ACC112 (cell line): ENCODE measurements around the gene BIRC3.

Experiments
- H2AFZ ChIP-seq: fragments of 200-600 bp; sonication (generic); one replicate; pipeline ENCODE4 v1.6.0; 2017; ENCODE audit warnings: antibody characterized with exemption, low read length; ENCODE audit not compliant: unreplicated experiment
- H3K27ac ChIP-seq: fragments of 200-600 bp; sonication (generic); 2 replicates; pipeline ENCODE4 v1.5.1; 2014; ENCODE audit warnings: low read depth, mild to moderate bottlenecking, antibody characterized with exemption, low read length, moderate library complexity
- H3K27me3 ChIP-seq: fragments of 200-600 bp; sonication (generic); 2 replicates; pipeline ENCODE4 v1.6.1; 2014; ENCODE audit warnings: mild to moderate bottlenecking, antibody characterized with exemption, low read length, moderate library complexity, mixed read lengths; ENCODE audit not compliant: insufficient read depth
- H3K36me3 ChIP-seq: fragments of 200-600 bp; sonication (generic); 2 replicates; pipeline ENCODE4 v1.6.1; 2016; ENCODE audit warnings: mild to moderate bottlenecking, antibody characterized with exemption, low read length, moderate library complexity, mixed read lengths; ENCODE audit not compliant: insufficient read depth
- H3K4me1 ChIP-seq: fragments of 200-600 bp; sonication (generic); one replicate; pipeline ENCODE4 v1.6.1; 2016; ENCODE audit warnings: low read length, mixed read lengths; ENCODE audit not compliant: insufficient read depth, unreplicated experiment, control insufficient read depth
- H3K4me3 ChIP-seq: fragments of 200-600 bp; sonication (generic); 2 replicates; pipeline ENCODE4 v1.5.1; 2014; ENCODE audit warnings: mild to moderate bottlenecking, low read depth, low read length
- H3K79me2 ChIP-seq: fragments of 200-600 bp; sonication (generic); one replicate; pipeline ENCODE4 v1.6.0; 2016; ENCODE audit warnings: low read length; ENCODE audit not compliant: control insufficient read depth, unreplicated experiment, insufficient read depth

Gene BIRC3

GRCh38 chr11:102280245-102280833 lies 36.9 kb upstream of the BIRC3 start:
- H3K4me1 ChIP-seq = peaks cover 34% of the 10 kb centered on the region
- H3K27ac ChIP-seq = peak overlapping the region; percentile 67; the same call in 1 of the 2 replicates
- H2AFZ ChIP-seq = no peak overlapping the region
- H3K36me3 ChIP-seq = no peaks in the 10 kb centered on the region
- H3K27me3 ChIP-seq = no peaks in the 10 kb centered on the region
- H3K4me3 ChIP-seq = peak overlapping the region; percentile 69
- H3K79me2 ChIP-seq = no peaks in the 10 kb centered on the region

- no peaks in the 10 kb centered on the region for H3K79me2 ChIP-seq
- peaks cover 24% of the 10 kb centered on the region for H3K4me1 ChIP-seq
- H3K4me3 ChIP-seq = no peak overlapping the region
- H3K27ac ChIP-seq = peak overlapping the region; percentile 21; the same call in 1 of the 2 replicates
- no peaks in the 10 kb centered on the region for H3K36me3 ChIP-seq
- H2AFZ ChIP-seq = peak overlapping the region; percentile 62
- no peaks in the 10 kb centered on the region for H3K27me3 ChIP-seq
These were observed 34.2 kb upstream of the BIRC3 start for GRCh38 chr11:102283116-102283485.

- Histone ChIP-seq H3K27ac (no peak overlapping the region), H2AFZ (no peak overlapping the region), H3K4me1 (peaks cover 30% of the 10 kb centered on the region), H3K4me3 (no peak overlapping the region), H3K79me2 (no peaks in the 10 kb centered on the region), H3K27me3 (no peaks in the 10 kb centered on the region), H3K36me3 (no peaks in the 10 kb centered on the region)
These were observed 33.3 kb upstream of the BIRC3 start for GRCh38 chr11:102284008-102284407.

GRCh38 chr11:102286292-102286691 lies 31.0 kb upstream of the BIRC3 start:
- H3K79me2 ChIP-seq = no peaks in the 10 kb centered on the region
- H3K27ac ChIP-seq = no peak overlapping the region
- no peak overlapping the region for H2AFZ ChIP-seq
- no peaks in the 10 kb centered on the region for H3K36me3 ChIP-seq
- no peaks in the 10 kb centered on the region for H3K27me3 ChIP-seq
- H3K4me3 ChIP-seq = no peak overlapping the region
- H3K4me1 ChIP-seq = peaks cover 28% of the 10 kb centered on the region

GRCh38 chr11:102287964-102288724 lies 29.1 kb upstream of the BIRC3 start:
- peak overlapping the region; percentile 45; the same call in 1 of the 2 replicates for H3K4me3 ChIP-seq
- no peaks in the 10 kb centered on the region for H3K36me3 ChIP-seq

GRCh38 chr11:102288725-102289083 lies 28.6 kb upstream of the BIRC3 start:
- no peaks in the 10 kb centered on the region for H3K79me2 ChIP-seq
- peaks cover 22% of the 10 kb centered on the region for H3K4me1 ChIP-seq
- peak overlapping the region; percentile 93 for H2AFZ ChIP-seq
- H3K27ac ChIP-seq = no peak overlapping the region
- H3K27me3 ChIP-seq = no peaks in the 10 kb centered on the region
- no peak overlapping the region for H3K4me3 ChIP-seq
- H3K36me3 ChIP-seq = no peaks in the 10 kb centered on the region

More at GRCh38 chr11:102287964-102288724, 29.1 kb upstream of the BIRC3 start:
- no peaks in the 10 kb centered on the region for H3K79me2 ChIP-seq
- no peaks in the 10 kb centered on the region for H3K27me3 ChIP-seq
- H2AFZ ChIP-seq = peak overlapping the region; percentile 93
- peaks cover 24% of the 10 kb centered on the region for H3K4me1 ChIP-seq
- no peak overlapping the region for H3K27ac ChIP-seq

GRCh38 chr11:102289592-102289991 lies 27.7 kb upstream of the BIRC3 start:
- no peaks in the 10 kb centered on the region for H3K79me2 ChIP-seq
- H3K27me3 ChIP-seq = no peaks in the 10 kb centered on the region
- H3K36me3 ChIP-seq = no peaks in the 10 kb centered on the region
- peak overlapping the region; percentile 63 for H2AFZ ChIP-seq
- H3K4me3 ChIP-seq = no peak overlapping the region
- peaks cover 19% of the 10 kb centered on the region for H3K4me1 ChIP-seq
- H3K27ac ChIP-seq = no peak overlapping the region

- Histone ChIP-seq H3K36me3 (no peaks in the 10 kb centered on the region), H3K27ac (no peak overlapping the region), H2AFZ (no peak overlapping the region), H3K79me2 (no peaks in the 10 kb centered on the region), H3K4me1 (peaks cover 19% of the 10 kb centered on the region), H3K4me3 (no peak overlapping the region), H3K27me3 (no peaks in the 10 kb centered on the region)
These were observed 25.5 kb upstream of the BIRC3 start for GRCh38 chr11:102291831-102292230.

GRCh38 chr11:102292933-102293332 lies 24.4 kb upstream of the BIRC3 start:
- H3K36me3 ChIP-seq = no peaks in the 10 kb centered on the region
- H3K27me3 ChIP-seq = no peaks in the 10 kb centered on the region
- no peak overlapping the region for H3K4me3 ChIP-seq
- H3K27ac ChIP-seq = no peak overlapping the region
- no peak overlapping the region for H2AFZ ChIP-seq
- H3K79me2 ChIP-seq = no peaks in the 10 kb centered on the region
- H3K4me1 ChIP-seq = peaks cover 19% of the 10 kb centered on the region

- Histone ChIP-seq H3K27ac (no peak overlapping the region), H3K4me1 (peaks cover 13% of the 10 kb centered on the region), H3K79me2 (no peaks in the 10 kb centered on the region), H3K27me3 (no peaks in the 10 kb centered on the region), H3K4me3 (no peak overlapping the region), H3K36me3 (no peaks in the 10 kb centered on the region), H2AFZ (no peak overlapping the region)
These were observed 23.2 kb upstream of the BIRC3 start for GRCh38 chr11:102293873-102294601.
